GM19463 (cell line): Measurements from ENCODE around the gene SOX2.

Experiments used
- ATAC-seq: cut with Tn5 transposase; IDR thresholded peaks from one replicate; pipeline ENCODE4 v1.9.1; 2021; ENCODE audit warnings: mild to moderate bottlenecking, moderate library complexity; ENCODE audit not compliant: unreplicated experiment

Gene SOX2

DNA sequence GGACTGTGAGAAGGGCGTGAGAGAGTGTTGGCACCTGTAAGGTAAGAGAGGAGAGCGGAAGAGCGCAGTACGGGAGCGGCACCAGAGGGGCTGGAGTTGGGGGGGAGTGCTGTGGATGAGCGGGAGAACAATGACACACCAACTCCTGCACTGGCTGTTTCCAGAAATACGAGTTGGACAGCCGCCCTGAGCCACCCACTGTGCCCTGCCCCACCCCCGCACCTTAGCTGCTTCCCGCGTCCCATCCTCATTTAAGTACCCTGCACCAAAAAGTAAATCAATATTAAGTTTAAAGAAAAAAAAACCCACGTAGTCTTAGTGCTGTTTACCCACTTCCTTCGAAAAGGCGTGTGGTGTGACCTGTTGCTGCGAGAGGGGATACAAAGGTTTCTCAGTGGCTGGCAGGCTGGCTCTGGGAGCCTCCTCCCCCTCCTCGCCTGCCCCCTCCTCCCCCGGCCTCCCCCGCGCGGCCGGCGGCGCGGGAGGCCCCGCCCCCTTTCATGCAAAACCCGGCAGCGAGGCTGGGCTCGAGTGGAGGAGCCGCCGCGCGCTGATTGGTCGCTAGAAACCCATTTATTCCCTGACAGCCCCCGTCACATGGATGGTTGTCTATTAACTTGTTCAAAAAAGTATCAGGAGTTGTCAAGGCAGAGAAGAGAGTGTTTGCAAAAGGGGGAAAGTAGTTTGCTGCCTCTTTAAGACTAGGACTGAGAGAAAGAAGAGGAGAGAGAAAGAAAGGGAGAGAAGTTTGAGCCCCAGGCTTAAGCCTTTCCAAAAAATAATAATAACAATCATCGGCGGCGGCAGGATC, at the start of gene SOX2:
Gene SOX2 (plus strand): TSS at position 601 of the 811 bp plus-strand sequence. CDS start 436 bp downstream, outside the sequence.
- ATAC-seq = peak; percentile 73

DNA sequence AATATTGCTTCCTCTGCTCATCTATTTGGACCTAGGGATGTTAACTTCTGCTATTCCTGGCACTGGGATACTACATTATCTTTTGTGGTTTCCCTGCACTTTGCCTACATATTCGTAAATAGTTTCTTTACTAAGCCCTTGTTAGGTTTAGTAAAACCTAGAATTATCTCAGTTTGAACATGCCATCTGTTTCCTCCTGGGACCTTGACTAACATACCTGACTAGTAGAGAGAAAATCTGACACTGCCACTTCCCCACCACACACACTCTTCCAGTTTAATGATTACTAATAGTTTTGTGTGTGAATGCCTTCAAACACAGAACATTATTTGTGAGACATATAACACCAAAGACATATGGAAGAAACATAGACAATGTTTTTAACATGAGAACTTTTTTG, 28.2 kb upstream of the SOX2 start:
- peak; percentile 51 for ATAC-seq

DNA sequence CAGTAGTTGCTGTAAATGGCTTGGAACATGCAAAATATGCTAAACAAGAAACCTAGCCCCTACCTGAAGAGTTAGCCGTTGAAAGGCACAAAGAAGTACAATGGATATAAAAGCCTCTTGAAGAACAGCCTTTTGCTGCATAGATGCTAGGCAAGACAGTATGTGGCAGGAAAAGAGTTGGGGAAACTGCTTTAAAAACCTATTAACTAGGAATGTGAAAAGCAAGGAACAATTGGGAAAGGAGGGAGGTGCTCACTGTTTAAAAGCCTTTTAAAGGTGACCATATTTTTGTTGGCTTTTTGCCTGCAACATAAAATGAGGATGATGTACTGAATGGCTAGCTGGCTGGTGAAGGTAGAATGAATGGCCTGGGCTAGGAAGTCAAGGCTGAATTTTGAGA, 24.5 kb upstream of the SOX2 start:
- ATAC-seq = no peak

DNA sequence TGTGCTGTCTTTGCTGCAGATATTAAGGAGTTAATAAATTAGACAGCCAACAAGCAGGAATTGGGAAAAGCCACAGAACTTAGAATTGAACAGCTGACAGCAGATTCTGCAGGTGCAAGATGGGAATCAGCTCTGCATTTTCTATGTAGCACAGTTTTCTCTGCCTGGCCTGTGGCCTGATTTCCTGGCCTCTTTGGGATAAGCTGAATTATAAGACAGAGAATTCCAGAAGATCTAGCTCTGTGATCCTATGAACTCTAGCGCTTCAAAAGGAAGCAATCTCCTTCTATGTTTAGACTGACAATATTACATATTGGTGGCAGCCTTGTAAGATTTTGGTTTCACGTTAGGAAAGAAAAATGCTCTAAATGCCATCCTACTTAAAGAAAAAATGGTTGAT, 24.0 kb upstream of the SOX2 start:
- no peak for ATAC-seq

DNA sequence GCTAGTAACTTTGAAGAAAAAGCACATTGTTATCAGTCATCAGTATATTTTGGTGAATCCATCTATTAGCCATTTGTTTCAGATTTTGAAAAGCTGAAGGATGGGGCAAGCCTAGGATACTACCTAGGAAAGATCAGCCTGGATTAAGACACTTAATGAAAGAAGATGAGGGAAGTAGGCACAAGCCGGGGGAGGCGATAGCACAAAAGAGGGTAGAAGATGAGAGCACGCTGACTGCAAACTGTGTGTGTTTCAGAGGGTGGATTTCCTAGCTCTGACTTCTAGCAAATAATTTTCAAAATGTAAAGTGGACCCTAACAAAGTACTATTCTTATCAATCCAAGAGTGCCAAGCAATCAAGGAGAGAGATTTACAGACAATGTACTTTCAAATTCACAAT, 22.2 kb upstream of the SOX2 start:
- ATAC-seq = no peak

DNA sequence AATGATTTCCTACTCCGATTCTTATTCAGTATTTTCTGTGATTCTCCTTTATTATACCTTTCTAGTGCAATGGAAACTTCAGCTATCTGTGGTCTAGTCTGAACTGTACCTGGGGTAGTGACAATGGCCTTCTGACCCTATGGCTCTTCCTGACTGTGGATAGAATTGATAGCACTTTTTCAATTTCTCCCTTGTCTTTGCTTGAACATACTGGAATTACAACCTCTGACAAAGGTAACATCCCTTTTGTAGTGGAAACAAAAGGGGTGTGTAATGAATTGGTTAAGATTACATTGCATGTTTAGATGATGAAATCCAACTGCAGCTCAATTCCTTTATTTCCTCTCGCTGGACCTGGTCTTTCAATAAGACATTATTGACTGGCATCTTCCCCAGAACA, 21.0 kb upstream of the SOX2 start:
- ATAC-seq = no peak

DNA sequence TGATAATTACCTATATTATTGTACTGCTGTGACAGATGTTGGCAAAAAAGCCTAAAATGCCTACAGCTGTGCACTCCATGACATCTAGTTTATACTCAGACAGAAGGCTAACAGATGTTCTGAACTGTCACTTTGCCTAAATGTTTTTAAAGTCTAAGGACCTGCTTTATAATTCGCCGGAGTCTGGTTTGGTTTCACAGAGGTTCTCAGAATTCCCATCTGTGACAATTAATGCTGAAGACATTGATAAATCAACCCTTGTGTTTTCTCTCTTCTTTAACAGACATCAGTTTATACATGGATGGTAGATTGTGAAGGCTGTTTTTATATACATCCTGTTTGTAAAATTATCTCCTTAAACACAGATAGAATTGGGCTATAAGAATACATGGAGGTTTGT, 19.8 kb upstream of the SOX2 start:
- no peak for ATAC-seq

DNA sequence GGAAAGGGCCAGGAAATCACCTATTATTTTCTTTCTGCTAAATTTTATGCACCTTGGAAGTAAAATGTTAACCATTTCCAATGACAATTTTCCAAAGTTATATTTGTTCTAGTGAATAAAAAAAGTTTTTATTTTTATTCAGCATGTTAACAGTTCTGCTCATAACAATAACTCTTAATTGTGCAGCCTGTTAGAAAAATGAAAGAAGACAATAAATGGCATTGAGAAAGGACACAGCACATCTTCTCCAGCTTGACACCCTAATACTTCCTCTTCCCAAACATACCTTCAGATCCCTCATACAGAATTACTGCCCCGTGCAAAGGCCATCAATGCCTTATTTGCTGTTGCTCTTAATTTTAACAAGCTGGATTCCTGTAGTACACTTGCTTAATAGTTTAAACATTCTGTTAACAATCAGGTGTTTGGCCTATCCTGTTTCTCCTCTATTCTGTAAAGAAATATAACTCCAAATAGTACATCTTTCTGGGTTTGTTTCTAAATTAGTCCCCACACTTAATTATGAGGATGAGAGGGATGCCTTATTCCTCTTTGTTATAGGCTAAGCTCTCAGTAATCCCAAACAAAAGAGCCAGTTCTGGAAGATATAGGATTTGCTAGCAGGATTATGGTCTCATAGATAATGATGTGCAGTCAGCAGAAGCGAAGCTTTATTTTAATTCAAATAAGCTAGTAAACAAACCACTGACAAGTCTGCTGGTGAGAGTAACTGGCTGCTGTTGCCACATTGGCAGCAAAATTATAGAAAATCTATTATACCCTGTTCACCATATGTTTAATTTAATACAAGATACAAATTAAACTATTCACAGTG, 19.2 kb upstream of the SOX2 start:
- ATAC-seq = no peak

DNA sequence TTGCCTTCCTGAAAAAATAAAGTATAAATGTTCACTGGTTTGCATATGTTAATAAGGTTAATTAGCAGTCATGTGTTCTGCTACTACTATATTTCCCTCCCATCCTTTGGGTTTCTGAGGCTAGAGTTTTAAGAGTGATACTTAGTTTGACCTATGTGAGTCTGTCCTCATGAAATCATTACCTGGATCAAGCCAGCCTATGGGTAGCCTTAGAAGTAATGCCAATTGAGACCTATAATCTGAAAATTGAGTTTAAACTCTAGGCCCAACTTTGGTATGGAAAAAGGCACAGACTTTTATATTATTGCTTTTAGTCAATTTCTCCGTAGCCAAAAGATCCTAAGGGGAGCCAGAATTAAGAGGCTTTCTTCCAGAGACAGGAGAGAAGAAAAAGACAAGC, 18.4 kb upstream of the SOX2 start:
- ATAC-seq = no peak

DNA sequence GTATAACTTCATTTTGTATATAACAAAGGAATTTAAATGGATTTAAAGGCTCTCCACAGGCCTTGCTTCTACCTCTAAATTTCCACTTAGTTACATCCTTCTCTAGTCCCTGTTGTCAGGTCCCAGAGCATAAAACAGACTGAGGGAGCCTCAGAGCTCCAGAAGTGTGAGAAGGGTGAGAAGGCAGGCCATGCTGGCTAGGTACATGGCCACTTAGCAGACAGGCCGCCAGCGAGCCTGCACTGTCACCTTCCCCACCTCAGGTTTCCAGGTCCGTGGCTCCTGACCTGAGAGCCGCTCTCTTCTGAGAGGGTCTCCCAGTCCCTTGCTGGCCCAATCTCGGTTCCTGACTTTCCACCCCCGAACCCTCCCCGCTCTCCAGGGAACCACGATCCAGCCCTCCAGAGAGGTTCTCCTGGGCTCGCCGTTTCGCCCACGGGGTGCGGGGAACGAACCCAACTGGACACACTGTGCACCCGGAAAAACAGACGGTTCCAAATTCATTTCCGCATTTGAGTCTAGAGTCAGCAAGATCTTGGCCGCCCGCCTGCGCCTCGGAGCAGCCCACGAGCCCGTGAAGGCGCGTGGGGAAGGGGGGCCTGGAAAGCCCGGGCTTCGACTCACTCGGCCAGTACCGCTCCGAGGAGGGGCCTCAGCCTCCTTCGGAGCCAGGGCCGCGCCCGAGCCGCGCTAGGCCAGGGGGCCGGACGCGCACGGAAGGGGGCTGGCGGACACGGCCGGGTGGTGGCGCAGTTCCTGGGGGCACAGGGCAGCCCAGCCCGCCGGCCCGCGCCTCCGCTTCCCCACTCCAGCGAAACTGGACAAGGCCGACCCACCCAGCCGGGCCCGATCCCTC, 16.7 kb upstream of the SOX2 start:
- ATAC-seq = no peak

DNA sequence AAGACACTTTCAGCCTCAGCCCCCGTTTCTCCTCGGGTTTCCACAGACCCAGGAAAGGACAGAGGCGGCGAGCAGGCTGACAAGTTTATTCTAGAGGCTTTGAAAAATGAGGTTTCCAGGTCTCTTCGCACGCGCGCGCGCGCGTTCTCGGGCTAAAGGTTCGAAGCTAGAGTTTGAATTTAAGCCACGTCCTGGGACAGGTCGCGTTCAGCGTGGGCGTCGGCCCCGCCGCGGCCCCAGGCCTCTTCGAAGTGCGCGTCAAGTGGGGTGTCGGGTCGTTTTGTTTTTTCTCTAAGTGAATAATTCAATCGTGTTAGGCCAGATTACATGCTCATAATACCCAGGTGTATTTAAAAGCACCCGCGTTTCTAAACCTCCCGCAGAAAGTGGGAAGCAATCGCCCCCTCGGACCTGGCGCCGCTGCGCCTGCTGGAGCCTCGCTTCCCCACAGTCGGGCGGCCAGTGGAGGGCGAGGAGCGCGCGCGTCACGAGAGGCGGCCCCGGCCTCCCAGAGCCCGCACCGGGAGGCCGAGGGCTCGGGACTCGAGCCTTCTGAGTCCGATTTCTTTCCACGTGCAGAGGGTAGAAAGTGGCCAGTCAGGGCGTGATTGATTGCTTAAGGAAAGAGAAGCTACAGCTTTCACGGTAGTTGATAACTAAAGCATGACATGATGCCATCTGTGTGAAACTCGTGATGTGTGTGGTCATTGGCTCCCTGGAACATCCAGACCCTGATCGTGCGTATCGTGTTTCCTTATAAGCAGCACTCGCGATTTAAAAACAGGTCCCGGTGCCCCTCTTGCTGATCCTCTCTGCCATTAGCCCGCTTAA, 15.8 kb upstream of the SOX2 start:
- no peak for ATAC-seq

DNA sequence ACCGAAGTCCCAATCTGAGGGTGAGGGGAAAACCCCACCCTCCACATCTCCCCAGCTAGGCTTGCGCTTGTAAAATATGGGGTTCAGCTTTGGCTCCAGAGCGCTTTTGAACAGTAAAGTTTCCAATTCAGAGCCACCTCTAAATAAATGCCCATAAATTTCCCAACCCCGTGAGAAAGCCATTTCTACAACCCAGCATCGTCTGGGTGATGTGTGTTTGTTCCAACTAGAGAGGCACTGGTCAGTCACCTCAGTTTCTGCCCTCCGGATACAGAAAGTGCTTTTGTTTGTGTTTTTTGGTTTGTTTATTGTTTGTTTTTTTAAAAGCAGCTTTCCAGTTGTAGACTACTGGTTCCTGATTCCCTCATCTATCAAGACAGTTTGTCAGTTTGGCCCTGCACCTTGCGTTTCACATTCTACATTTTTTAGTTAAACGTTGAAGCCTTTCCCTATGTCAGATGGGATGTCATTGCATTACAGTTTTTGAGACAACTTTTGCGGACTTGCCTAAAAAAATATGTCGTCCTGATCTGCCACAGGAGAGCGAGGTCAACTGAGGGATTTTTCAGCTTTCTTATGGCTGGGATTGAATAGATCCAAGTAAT, 15.0 kb upstream of the SOX2 start:
- no peak for ATAC-seq

DNA sequence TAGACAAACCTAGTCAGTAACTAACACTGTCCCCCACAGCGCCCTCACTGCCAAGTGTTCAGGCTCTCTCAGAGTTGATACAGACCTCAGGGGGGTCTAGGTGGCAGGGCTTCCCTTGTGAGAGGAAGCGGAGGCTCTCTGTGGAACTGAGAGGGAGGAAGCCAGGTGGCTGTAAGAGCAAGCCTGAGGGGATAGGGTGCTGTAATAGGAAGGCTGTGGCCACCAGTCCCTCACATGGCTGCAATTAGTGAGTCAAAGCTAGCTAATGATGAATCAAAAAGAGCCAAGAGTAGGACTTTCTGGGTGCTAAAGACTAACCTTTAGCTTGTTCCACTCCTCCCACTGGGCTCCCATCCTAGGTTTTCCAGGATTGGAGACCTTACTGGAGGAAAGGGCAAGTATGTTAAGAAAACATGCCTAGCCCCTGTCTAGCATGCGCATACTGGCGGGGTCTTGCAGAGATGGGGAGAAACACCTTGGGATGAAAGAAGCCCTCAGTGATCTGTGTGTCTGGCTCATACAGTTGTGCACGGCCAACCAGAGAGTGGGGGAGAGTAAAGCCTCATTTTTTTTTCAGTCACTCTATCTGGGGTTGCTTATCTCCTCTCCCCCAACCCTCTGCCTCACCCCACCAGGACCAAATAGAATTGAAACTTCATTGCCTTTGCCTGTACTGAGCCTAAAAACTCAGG, 13.3 kb upstream of the SOX2 start:
- ATAC-seq = peak; percentile 41

DNA sequence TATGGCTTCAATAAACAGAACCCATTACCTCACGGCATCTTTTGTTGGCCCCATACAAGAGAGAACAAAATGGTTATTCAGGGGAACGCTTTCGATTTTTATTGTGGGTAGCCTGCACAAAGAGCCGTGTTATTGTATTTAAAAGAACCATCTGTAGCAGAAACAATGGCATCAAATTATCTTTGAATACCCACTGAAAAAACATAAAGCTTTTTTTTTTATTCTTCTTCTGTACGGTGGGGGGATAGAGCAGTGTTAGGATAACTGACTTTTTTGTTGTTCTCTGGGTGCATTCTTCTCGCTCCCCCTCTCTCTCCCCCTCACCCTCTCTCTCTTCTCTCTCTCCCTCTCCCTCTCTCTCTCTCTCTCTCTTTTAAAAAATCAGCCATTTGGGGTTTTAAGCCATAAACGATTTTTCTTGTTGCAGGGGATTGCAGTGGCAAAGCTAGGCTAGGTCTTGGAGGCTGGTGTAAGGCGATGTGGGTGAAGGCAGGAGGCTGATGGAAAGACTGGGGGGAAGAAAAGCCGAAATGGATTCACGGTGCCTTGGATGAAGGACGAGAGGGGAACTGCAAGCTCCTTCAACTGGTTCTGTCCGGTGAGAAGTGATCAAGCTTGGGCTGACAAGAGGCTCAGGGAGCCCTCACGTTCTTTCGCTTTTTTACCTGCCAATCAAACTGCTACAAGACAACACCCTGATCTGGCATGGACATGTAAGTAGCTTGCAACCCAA, 12.4 kb upstream of the SOX2 start:
- no peak for ATAC-seq

DNA sequence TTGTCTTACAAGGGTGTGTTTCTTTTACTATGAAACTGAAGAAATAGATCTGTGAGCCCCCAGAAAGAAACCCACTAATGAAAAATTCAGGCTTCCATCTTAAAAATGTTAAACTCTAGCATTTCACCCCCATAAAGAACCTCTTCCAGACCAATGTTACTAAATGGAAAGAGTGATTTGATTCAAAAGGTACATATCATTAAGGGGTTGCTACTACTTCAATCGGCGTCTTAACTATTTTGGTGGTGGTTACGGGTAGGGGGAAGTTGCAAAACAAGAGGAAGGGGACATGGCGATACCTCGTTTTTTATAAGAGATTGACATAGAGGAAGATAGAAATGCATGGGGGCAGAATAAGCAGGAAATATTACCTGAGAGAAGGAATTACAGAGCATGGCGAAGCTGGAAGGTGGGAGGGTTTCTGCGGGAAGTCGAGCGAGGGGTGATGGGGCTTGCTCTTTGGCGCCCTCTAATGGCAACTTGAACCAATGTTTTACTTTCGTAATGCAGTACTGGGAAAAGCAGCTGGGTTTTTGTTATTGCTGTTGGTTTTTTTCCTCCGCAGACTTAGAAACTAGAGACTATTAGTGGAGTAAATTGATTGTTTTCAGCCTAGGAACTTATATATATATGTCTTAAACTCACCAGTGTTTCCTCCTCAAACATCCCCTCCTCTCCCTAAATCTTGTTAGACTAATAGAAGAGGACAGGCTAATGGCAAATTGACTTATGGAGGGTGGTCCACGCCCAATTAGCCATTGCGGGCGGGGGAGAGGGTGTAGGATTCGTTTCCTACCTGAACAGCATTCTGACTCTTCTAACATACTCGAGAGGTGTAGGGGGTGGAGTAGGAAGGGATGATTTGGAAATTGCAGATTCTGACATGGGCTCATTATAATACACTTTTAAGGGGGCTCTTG, 11.3 kb upstream of the SOX2 start:
- peak; percentile 63 for ATAC-seq

DNA sequence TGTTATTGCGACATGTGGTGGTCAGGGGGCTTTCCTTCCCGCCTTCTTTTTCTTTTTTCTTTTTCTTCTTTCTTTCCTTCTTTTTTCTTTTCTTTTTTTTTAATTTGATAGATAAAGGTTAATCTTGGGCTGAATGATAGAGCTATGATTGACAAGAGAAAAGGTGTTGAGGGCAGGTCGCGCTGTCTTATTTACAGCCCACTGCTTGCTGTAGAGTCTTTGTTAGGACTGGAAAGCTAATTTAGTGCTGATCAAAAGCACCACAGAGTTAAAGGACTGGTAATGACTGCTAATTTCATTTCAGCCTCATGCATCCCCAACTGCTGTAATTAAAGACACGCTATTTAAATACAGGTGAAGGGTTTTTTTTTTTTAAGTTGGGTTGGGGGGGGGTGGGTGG, 10.6 kb upstream of the SOX2 start:
- no peak for ATAC-seq

DNA sequence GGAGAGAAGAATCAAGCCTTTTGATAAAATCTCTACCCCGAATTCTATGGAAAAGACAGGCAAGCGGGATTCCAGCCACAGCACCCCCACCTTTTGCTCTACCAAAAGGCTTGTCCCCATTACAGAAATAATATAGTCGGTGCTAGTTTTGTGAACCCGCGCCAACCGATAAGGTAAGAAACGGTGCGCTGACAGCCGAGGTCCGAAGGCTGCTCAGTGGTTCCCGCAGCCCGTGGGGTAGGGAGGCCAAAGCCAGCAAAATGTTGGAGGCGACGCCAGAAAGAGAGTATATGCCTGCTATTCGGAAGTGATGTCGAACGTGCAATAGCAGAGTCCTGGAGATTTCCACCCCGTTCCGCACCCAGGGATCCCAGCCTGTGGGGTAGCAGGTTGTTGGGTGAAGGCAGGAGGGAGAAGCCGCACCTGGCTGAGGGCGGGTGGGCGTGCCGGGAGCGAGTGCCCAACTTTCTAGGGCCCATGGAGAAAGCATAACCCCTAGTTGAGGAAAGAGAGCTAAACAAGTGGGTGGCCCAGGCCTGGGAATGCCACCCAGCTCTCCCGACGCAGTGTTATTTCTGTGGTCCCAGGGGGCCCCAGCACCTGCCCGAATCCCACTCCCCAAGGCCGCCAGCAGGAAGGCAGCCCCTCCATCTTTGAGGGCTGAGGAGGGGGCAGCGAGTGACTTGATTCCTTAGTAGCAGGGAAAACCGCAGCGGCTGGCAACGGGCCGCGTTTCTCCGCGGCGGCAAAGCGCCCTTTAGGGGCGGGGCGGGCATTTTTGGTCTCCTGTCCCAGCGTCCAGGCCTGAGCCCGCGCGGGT, 7.9 kb upstream of the SOX2 start:
- no peak for ATAC-seq
